GM23338 (cell line): ENCODE measurements around the gene FLNC. TPM values are rescaled to one million over a fixed set of nuclear protein-coding genes. Genes with fewer than 3 reads are reported as not detected.

Experiments
- ETS1 ChIP-seq: IDR thresholded peaks from 2 replicates; pipeline ENCODE4 v1.6.1; 2016; ENCODE audit warnings: antibody characterized with exemption
- EZH2phosphoT487 ChIP-seq: fragments of 200-600 bp; sonication (generic); IDR thresholded peaks from one replicate; pipeline ENCODE4 v1.8.1; 2018; ENCODE audit warnings: antibody characterized with exemption; ENCODE audit not compliant: unreplicated experiment
- JUNB ChIP-seq: IDR thresholded peaks from one replicate; pipeline ENCODE4 v1.6.1; 2016; ENCODE audit warnings: antibody characterized with exemption; ENCODE audit not compliant: unreplicated experiment
- NANOG ChIP-seq: IDR thresholded peaks from 2 replicates; pipeline ENCODE4 v1.6.1; 2016; ENCODE audit warnings: antibody characterized with exemption, borderline replicate concordance
- REST ChIP-seq: IDR thresholded peaks from one replicate; pipeline ENCODE4 v1.6.1; 2018; ENCODE audit warnings: antibody characterized with exemption; ENCODE audit not compliant: unreplicated experiment
- ZNF114 ChIP-seq: fragments of 250-450 bp; sonication (Bioruptor Pico); IDR thresholded peaks from 2 replicates; pipeline ENCODE4 v1.5.0; 2020; ENCODE audit warnings: mild to moderate bottlenecking, moderate library complexity
- ZNF462 ChIP-seq: fragments of 250-450 bp; sonication (Bioruptor Pico); IDR thresholded peaks from 2 replicates; pipeline ENCODE4 v1.5.0; 2020; ENCODE audit warnings: mild to moderate bottlenecking, moderate library complexity
- polyA plus RNA-seq: library from polyadenylated mRNA; unstranded; fragments of >200 nt; fragmentation: Nextera tagmentation; extraction: Ambion mirVana; gene quantifications from 2 replicates; pipeline ENCODE4 v1.2.1, GENCODE V29; 2016
- total RNA-seq: library from RNA; depleted of rRNA; stranded (reverse); fragments of >200 nt; shearing (Covaris generic); gene quantifications from 2 replicates; pipeline ENCODE4 v1.2.3, GENCODE V29; 2014

FLNC gene
- total and polyA plus RNA-seq, 2 experiments from 2014 or later: 0.65 to 11.8 TPM

DNA sequence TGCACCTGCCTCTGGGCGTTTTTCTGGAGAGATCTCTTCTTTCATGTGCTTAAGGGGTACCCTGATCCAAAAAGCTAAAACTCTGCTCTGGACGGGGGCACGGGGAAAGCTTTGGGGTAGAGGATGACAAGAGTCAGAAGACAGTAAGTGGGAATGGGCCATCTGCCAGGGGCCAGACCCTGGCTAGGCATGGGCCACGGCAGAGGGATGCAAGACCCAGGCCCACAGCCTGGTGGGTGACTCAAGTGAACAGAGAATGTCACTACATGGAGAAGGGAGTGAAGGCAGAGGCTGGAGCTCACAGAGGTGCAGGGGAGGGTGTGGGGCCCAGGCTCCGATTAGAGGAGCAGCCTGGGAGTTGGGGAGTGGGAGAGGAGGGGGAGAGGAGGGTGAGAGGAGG, 15.3 kb downstream of the FLNC start (continued):
- TF ChIP-seq ZNF462 (CRISPR knock-in tag) (no peak), JUNB (no peak), ETS1 (no peak), REST (no peak), EZH2phosphoT487 (no peak), NANOG (no peak), ZNF114 (CRISPR knock-in tag) (no peak)
